Osteoblast (primary cell): ENCODE data around the gene DROSHA. TPM values are rescaled to one million over a fixed set of nuclear protein-coding genes. Genes with fewer than 3 reads are reported as not detected.

ENCODE experiments used
- DNase-seq: peaks from one replicate; pipeline ENCODE4 v3.0.0; 2011; ENCODE audit warnings: low spot score, mixed read lengths; ENCODE audit not compliant: insufficient read length; ENCODE audit errors: missing footprints
- H2AFZ ChIP-seq: 2 replicates; pipeline ENCODE4 v1.6.0; 2011; ENCODE audit warnings: mild to moderate bottlenecking, low read length
- H3K27ac ChIP-seq: 2 replicates; pipeline ENCODE4 v1.5.1; 2011; ENCODE audit warnings: mild to moderate bottlenecking, low read depth, low read length, moderate library complexity
- H3K27me3 ChIP-seq: 2 replicates; pipeline ENCODE4 v1.6.0; 2012; ENCODE audit warnings: mild to moderate bottlenecking, control low read depth, inconsistent platforms, low read length, moderate library complexity; ENCODE audit not compliant: insufficient read depth
- H3K36me3 ChIP-seq: 2 replicates; pipeline ENCODE4 v1.5.1; 2011; ENCODE audit warnings: mild to moderate bottlenecking, low read length, control low read depth, moderate library complexity; ENCODE audit not compliant: insufficient read depth
- H3K4me1 ChIP-seq: 2 replicates; pipeline ENCODE4 v1.5.1; 2011; ENCODE audit warnings: mild to moderate bottlenecking, low read length, control low read depth, moderate library complexity; ENCODE audit not compliant: insufficient read depth
- H3K4me2 ChIP-seq: 2 replicates; pipeline ENCODE4 v1.6.0; 2011; ENCODE audit warnings: mild to moderate bottlenecking, low read length; ENCODE audit not compliant: insufficient read depth
- H3K4me3 ChIP-seq: fragments of 200-600 bp; sonication (generic); 3 replicates; pipeline ENCODE4 v1.5.1; 2012; ENCODE audit warnings: mild to moderate bottlenecking, low read length, inconsistent platforms; ENCODE audit not compliant: insufficient read depth
- H3K79me2 ChIP-seq: 2 replicates; pipeline ENCODE4 v1.6.0; 2012; ENCODE audit warnings: mild to moderate bottlenecking, low read length, control low read depth, inconsistent platforms; ENCODE audit not compliant: insufficient read depth
- H3K9me3 ChIP-seq: 2 replicates; pipeline ENCODE4 v1.5.1; 2011; ENCODE audit warnings: low read depth, low read length, control low read depth
- H4K20me1 ChIP-seq: 2 replicates; pipeline ENCODE4 v1.6.0; 2012; ENCODE audit warnings: mild to moderate bottlenecking, low read length, control low read depth; ENCODE audit not compliant: insufficient read depth
- CTCF ChIP-seq: IDR thresholded peaks from 2 replicates; pipeline ENCODE4 v1.5.1; 2011; ENCODE audit warnings: mild to moderate bottlenecking, low read depth, low read length, moderate library complexity; ENCODE audit errors: extremely low read depth
- total RNA-seq: library from RNA; depleted of rRNA; stranded (reverse); fragments of >200 nt; gene quantifications from 2 replicates; pipeline ENCODE4 v1.2.3, GENCODE V29; 2012

Gene DROSHA
- total RNA-seq, 1 donor, result 32.9 TPM

DNA sequence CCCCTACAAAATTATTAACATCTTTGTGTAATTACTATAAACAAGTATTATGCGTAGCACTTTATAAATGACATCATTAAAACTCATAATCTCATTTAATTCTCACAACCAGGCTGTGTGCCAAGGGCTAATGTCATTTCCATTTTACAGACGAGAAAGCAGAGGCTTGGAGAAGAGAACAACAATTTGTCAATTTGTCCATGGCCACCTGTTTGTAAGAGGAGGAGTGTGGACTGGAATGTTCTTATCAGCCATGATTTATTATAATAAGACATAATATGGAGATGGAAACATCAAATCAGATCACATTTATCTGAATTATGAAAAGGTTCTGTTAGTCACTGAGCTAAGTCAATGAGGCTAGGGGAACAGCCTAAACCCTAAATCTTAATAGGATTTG, 97.0 kb downstream of the DROSHA start:
- TF ChIP-seq CTCF, result no peak
- H3K27ac ChIP-seq, result no peak overlapping the region
- H3K9me3 ChIP-seq, result no peaks in the 10 kb centered on the region
- no peak overlapping the region for H3K4me2 ChIP-seq
- H3K27me3 ChIP-seq, result no peaks in the 10 kb centered on the region
- no peak for DNase-seq
- peaks cover 31% of the 10 kb centered on the region for H3K36me3 ChIP-seq
- H3K4me1 ChIP-seq, result no peaks in the 10 kb centered on the region
- no peaks in the 10 kb centered on the region for H4K20me1 ChIP-seq
- no peak overlapping the region for H3K4me3 ChIP-seq
- no peaks in the 10 kb centered on the region for H3K79me2 ChIP-seq
- no peak overlapping the region for H2AFZ ChIP-seq

DNA sequence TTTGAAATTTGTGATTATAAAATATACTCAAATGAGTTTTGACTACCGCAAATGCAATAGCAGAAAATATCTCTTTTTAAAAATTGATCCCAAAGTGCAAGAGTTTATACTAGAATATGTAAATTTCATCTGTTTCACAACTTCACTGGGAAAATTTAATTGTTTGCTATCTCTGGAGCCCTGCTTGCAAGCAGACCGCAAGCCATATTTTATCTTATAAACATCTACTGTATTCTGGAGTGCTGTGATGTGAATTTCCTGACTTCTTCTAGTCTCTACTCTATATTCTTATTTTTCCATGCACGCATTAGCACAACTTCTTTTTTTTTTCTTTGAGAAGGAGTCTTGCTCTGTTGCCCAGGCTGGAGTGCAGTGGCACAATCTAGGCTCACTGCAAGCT, 98.7 kb downstream of the DROSHA start:
- Histone ChIP-seq H3K79me2 (no peaks in the 10 kb centered on the region), H3K36me3 (peaks cover 38% of the 10 kb centered on the region), H4K20me1 (no peaks in the 10 kb centered on the region), H3K9me3 (no peaks in the 10 kb centered on the region), H2AFZ (no peak overlapping the region), H3K4me3 (no peak overlapping the region), H3K27ac (no peak overlapping the region), H3K4me2 (no peak overlapping the region), H3K4me1 (no peaks in the 10 kb centered on the region), H3K27me3 (no peaks in the 10 kb centered on the region)
- no peak for DNase-seq
- no peak for TF ChIP-seq CTCF

GRCh38 chr5:31427724-31428309, 104.1 kb downstream of the DROSHA start:
- no peaks in the 10 kb centered on the region for H3K79me2 ChIP-seq
- TF ChIP-seq CTCF, result no peak
- H2AFZ ChIP-seq, result no peak overlapping the region
- no peak overlapping the region for H3K4me2 ChIP-seq
- H3K4me3 ChIP-seq, result no peak overlapping the region
- no peaks in the 10 kb centered on the region for H4K20me1 ChIP-seq
- H3K36me3 ChIP-seq, result peaks cover 30% of the 10 kb centered on the region
- H3K27me3 ChIP-seq, result no peaks in the 10 kb centered on the region
- H3K27ac ChIP-seq, result no peak overlapping the region
- H3K4me1 ChIP-seq, result no peaks in the 10 kb centered on the region
- no peaks in the 10 kb centered on the region for H3K9me3 ChIP-seq
- no peak for DNase-seq

DNA sequence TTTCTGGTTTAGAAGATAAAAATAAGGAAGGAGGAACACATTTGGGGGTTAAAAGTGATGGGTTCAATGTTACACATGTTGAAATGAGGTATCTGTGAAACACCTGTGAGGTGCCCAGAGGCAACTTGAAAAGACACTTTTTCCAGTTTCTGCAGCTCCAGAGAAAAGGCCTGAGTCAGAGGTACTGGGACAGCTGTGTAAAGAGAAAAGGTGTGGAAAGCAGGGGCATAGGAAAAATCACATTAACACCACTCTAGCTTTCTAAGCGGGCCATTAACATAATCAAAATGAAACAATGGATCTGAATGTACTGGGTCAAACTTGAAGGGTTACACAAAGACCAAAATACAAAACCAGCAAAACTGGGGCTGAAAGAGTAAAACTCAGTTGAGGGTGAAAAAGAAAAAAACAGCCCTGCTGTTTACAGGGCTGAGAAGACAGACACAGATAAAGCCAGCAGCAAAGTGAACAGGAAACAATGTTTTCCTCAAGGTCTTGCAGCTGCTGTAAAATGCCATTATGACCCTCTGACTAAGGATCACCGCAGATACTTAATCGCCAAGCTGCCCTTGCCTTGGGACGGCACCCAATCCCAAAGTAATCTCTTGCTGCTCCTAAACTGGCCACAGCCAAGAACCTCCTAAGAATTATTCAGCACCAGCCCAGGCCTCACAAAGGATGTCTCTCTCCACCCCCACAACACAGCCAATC, 104.7 kb downstream of the DROSHA start:
- H3K4me3 ChIP-seq, result no peak overlapping the region
- no peak for DNase-seq

More for the DNA sequence above, 104.7 kb downstream of the DROSHA start:
- H3K4me2 ChIP-seq, result no peak overlapping the region
- no peaks in the 10 kb centered on the region for H4K20me1 ChIP-seq
- TF ChIP-seq CTCF, result no peak
- no peak overlapping the region for H2AFZ ChIP-seq
- no peaks in the 10 kb centered on the region for H3K79me2 ChIP-seq
- H3K27me3 ChIP-seq, result no peaks in the 10 kb centered on the region
- H3K36me3 ChIP-seq, result peaks cover 26% of the 10 kb centered on the region
- H3K9me3 ChIP-seq, result no peaks in the 10 kb centered on the region
- H3K4me1 ChIP-seq, result peaks cover 4% of the 10 kb centered on the region
- no peak overlapping the region for H3K27ac ChIP-seq
